ENCODE data around the gene CBX6. TPM values are rescaled to one million over a fixed set of nuclear protein-coding genes. Genes with fewer than 3 reads are reported as not detected.

The CBX6 gene
- total and polyA plus RNA-seq, 3 donors from 2014 or later, result 18.7 to 33.1 (median 30.1) TPM

DNA sequence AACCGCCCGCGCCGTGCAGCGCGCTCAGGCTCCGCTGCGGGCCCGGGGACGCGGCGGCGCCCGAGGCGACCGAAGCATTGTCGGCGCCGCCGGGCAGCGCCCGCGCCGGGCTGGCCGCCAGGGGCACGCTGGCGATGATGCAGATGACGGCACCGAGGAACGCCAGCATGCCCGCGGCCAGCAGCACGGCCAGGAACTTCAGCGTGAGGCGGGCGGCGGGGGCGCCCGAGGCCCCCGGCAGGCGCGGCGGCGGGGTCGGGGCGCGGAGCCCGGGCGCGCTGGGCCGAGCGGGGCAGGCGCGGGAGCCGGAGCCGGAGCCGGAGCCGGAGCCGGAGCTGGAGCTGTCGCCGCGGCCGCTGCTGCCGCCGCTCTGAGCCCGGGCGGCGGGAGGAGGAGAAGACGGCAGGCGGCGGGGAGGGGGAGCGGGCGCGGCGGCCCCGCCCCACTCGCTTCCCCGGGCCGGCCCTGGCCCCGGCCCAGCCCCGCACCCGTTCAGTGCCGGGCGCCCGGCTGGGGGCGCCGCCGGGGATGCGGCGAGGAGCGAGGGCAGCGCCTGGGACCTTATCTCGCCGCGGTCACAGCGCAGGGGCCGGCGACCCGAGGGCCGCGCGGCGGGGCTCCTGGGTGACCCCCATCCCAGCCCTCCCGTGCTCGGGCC, 28.2 kb downstream of the CBX6 start, which contains the start of gene NPTXR:
Gene NPTXR, minus strand, starts transcription at position 372 of the 658 bp plus-strand sequence.
- Histone ChIP-seq H3K4me3 (peak within 1 kb of the TSS; percentile 45 to 57), H3K27ac (peak within 1 kb of the TSS in 1 of 2 donors; percentile 50), H3K4me1 (peaks cover 3% of the 10 kb centered on the region), H3K27me3 (no peaks in the 10 kb centered on the region), H3K36me3 (ENCODE audit: low read depth, missing control alignments) (no peaks in the 10 kb centered on the region), H3K9me3 (no peaks in the 10 kb centered on the region)
- peak; percentile 49 for DNase-seq
- WGBS, 2 donors, result 0% methylated on average over 65 of the region's 105 CpGs; no CpG with 5 or more reads in 1 of the 2 donors
- intact Hi-C loops (cut with DNase I; ENCODE audit: low total_unique reads), result no loop called here
- TF ChIP-seq, protein P1, sequence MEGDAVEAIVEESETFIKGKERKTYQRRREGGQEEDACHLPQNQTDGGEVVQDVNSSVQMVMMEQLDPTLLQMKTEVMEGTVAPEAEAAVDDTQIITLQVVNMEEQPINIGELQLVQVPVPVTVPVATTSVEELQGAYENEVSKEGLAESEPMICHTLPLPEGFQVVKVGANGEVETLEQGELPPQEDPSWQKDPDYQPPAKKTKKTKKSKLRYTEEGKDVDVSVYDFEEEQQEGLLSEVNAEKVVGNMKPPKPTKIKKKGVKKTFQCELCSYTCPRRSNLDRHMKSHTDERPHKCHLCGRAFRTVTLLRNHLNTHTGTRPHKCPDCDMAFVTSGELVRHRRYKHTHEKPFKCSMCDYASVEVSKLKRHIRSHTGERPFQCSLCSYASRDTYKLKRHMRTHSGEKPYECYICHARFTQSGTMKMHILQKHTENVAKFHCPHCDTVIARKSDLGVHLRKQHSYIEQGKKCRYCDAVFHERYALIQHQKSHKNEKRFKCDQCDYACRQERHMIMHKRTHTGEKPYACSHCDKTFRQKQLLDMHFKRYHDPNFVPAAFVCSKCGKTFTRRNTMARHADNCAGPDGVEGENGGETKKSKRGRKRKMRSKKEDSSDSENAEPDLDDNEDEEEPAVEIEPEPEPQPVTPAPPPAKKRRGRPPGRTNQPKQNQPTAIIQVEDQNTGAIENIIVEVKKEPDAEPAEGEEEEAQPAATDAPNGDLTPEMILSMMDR (IDR thresholded peaks at IDR 0.05), result no peak
- no peak for TF ChIP-seq POLR2A (IDR thresholded peaks at IDR 0.05)

DNA sequence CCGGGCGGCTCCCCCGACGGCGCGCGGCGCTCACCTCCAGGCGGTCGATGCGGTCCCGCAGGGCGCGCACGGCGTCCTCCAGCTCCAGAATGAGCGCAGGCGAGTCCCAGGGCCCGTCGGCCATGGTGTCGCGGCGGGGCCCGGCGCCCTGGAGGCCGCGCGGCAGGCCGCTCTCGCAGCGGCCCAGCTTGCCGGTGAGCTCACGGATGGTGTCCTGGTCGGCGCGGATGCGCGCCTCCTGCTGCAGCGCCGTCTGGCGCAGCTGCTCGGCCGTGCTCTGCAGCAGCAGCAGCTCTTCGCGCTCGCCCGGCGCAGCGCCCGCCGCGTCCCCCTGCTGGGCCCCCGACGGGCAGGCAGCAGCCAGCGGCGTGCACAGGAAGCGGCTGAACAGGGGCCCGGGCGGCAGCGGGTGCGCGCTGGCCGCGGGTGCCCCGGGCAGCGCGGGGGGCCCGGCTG, 28.8 kb downstream of the CBX6 start:
- peak; percentile 32 for DNase-seq
- peak overlapping the region in 1 of 2 donors; percentile 50 for H3K27ac ChIP-seq
- H3K4me1 ChIP-seq, result peaks cover 3% of the 10 kb centered on the region
- peak overlapping the region; percentile 45 to 57 for H3K4me3 ChIP-seq
- 0% methylated on average over 7 to 35 of the region's 68 CpGs for WGBS, 2 donors
- TF ChIP-seq POLR2A (IDR thresholded peaks at IDR 0.05), result no peak
- TF ChIP-seq, protein P1 (IDR thresholded peaks at IDR 0.05), result peak; percentile 7 to 26 (median 21)
- intact Hi-C loops (cut with DNase I; ENCODE audit: low total_unique reads), result no loop called here
- H3K9me3 ChIP-seq, result no peaks in the 10 kb centered on the region
- H3K27me3 ChIP-seq, result no peaks in the 10 kb centered on the region
- H3K36me3 ChIP-seq (ENCODE audit: low read depth, missing control alignments), result no peaks in the 10 kb centered on the region

DNA sequence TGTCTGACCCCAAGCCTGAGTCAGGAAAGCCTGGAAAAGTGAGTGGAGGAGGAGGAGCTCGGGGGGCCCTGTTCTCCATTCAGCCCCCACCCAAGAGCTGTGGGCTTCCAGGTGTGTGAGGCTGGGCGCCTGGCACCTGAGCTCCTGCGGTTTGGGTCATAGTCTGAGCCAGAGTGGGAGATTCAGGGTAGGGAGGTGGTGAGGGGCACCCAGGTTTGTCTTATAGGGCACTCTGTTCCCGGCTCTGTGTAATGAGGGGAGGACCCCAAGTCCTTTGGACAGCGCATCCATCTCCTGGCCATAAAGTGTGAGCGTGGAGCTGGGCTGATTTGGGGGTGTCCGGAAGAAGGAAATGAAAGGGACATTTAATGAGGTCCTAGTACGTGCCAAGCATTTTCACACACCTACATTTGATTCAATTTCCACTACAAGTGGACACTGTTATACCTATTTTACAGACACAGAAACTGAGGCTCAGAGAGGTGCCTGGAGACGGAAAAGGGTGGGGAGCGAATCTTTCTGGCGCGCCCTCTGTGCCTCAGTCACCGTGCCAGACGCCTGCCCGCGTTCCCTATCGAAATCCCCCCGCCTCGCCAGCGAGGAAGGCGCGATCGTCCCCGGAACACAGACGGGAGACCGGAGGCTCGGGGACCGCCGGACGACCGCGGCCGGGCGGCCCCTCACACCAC, 29.4 kb downstream of the CBX6 start:
- H3K27ac ChIP-seq, result peak overlapping the region in 1 of 2 donors; percentile 50
- intact Hi-C loops (cut with DNase I; ENCODE audit: low total_unique reads), result no loop called here
- peaks cover 3% of the 10 kb centered on the region for H3K4me1 ChIP-seq
- H3K4me3 ChIP-seq, result peak overlapping the region; percentile 45 to 57
- H3K27me3 ChIP-seq, result no peaks in the 10 kb centered on the region
- H3K9me3 ChIP-seq, result no peaks in the 10 kb centered on the region
- TF ChIP-seq, protein P1 (IDR thresholded peaks at IDR 0.05), result no peak
- no peak for TF ChIP-seq POLR2A (IDR thresholded peaks at IDR 0.05)
- WGBS, 2 donors, result 21 to 22% methylated on average over 24 to 29 of the region's 34 CpGs
- DNase-seq, result no peak
- H3K36me3 ChIP-seq (ENCODE audit: low read depth, missing control alignments), result no peaks in the 10 kb centered on the region

DNA sequence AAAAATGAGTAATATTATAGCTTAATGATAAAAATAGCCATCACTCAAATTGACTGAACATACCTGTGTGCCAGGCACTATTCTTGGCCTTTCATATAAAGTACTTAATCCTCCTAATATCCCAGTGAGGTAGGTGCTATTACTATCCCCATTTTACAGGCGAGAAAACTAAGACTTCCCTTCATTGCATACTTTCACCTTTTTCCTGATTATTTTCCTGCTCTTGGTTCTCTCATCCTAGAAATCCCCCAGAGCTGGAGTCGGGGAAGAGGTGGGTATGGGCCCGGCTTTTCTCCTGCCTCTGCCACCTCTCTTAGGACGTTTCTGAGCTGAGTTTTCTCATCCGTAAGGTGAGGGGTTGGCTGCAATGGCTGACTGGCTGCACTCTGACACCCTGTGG, 30.4 kb downstream of the CBX6 start:
- no peak overlapping the region for H3K27ac ChIP-seq
- intact Hi-C loops (cut with DNase I; ENCODE audit: low total_unique reads), result no loop called here
- no peaks in the 10 kb centered on the region for H3K9me3 ChIP-seq
- H3K36me3 ChIP-seq (ENCODE audit: low read depth, missing control alignments), result no peaks in the 10 kb centered on the region
- TF ChIP-seq, protein P1 (IDR thresholded peaks at IDR 0.05), result no peak
- TF ChIP-seq POLR2A (IDR thresholded peaks at IDR 0.05), result no peak
- peaks cover 3% of the 10 kb centered on the region for H3K4me1 ChIP-seq
- no peak overlapping the region for H3K4me3 ChIP-seq
- 69 to 80% methylated on average over 5 of the region's 5 CpGs for WGBS, 2 donors
- no peaks in the 10 kb centered on the region for H3K27me3 ChIP-seq
- DNase-seq, result no peak
